Nephron progenitor cell (in vitro differentiated cells): Measurements from ENCODE around the gene NT5DC2.

Experiments used
- DNase-seq: peaks from one replicate; pipeline ENCODE4 v3.0.0; 2021
- H3K27ac Mint-ChIP-seq: 2 replicates; pipeline ENCODE4 v1.8.0; 2021; ENCODE audit warnings: mild to moderate bottlenecking, moderate library complexity, mixed read lengths
- H3K27me3 Mint-ChIP-seq: 2 replicates; pipeline ENCODE4 v1.8.0; 2021; ENCODE audit warnings: mild to moderate bottlenecking, low read depth, mixed read lengths; ENCODE audit not compliant: poor library complexity
- H3K36me3 Mint-ChIP-seq: 2 replicates; pipeline ENCODE4 v1.8.0; 2021; ENCODE audit warnings: low read depth, mixed read lengths
- H3K4me1 Mint-ChIP-seq: 2 replicates; pipeline ENCODE4 v1.8.0; 2021; ENCODE audit warnings: mixed read lengths
- H3K4me3 Mint-ChIP-seq: 2 replicates; pipeline ENCODE4 v1.8.0; 2021; ENCODE audit warnings: mild to moderate bottlenecking, moderate library complexity, mixed read lengths
- H3K9me3 Mint-ChIP-seq: 2 replicates; pipeline ENCODE4 v1.8.0; 2021; ENCODE audit warnings: mild to moderate bottlenecking, moderate library complexity, mixed read lengths
- TF ChIP-seq, protein P1 (sequence below): fragments of 200-600 bp; sonication (generic); IDR thresholded peaks from 2 replicates; pipeline ENCODE4 v1.5.0; 2021; ENCODE audit warnings: antibody characterized with exemption

The NT5DC2 gene

DNA sequence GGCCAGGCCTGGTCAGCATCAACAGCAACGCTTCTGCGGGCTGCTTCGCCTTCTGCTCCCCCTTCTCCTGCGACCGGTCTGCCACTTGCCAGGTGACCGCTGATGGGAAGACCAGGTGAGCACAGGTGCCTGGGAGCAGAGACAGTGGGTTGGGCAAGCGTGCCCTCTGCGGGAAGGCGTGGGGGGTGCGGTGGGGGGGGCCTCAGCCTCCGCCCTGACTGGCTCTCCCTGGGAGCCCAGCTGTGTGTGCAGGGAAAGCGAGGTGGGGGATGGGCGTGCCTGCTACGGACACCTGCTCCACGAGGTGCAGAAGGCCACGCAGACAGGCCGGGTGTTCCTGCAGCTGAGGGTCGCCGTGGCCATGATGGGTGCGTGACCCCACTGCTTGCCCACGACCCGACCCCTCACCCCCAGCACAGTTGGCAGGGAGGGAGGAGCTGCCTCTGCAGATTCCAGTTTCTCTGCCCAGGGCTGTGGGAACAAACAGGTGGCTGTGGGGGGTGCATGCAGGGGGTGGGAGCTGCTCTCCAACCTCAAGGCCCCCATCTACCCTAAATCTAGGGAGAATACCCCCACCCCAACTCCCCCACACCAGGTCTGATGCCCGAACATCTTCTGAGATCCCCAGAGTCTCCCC lies 29.8 kb downstream of the NT5DC2 start:
- Mint-ChIP-seq H3K4me1 (peaks cover 8% of the 10 kb centered on the region), H3K27ac (no peak overlapping the region), H3K36me3 (no peaks in the 10 kb centered on the region), H3K9me3 (no peaks in the 10 kb centered on the region), H3K27me3 (peaks cover 2% of the 10 kb centered on the region), H3K4me3 (no peak overlapping the region)
- TF ChIP-seq, protein P1, sequence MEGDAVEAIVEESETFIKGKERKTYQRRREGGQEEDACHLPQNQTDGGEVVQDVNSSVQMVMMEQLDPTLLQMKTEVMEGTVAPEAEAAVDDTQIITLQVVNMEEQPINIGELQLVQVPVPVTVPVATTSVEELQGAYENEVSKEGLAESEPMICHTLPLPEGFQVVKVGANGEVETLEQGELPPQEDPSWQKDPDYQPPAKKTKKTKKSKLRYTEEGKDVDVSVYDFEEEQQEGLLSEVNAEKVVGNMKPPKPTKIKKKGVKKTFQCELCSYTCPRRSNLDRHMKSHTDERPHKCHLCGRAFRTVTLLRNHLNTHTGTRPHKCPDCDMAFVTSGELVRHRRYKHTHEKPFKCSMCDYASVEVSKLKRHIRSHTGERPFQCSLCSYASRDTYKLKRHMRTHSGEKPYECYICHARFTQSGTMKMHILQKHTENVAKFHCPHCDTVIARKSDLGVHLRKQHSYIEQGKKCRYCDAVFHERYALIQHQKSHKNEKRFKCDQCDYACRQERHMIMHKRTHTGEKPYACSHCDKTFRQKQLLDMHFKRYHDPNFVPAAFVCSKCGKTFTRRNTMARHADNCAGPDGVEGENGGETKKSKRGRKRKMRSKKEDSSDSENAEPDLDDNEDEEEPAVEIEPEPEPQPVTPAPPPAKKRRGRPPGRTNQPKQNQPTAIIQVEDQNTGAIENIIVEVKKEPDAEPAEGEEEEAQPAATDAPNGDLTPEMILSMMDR: no peak
- DNase-seq: no peak

DNA sequence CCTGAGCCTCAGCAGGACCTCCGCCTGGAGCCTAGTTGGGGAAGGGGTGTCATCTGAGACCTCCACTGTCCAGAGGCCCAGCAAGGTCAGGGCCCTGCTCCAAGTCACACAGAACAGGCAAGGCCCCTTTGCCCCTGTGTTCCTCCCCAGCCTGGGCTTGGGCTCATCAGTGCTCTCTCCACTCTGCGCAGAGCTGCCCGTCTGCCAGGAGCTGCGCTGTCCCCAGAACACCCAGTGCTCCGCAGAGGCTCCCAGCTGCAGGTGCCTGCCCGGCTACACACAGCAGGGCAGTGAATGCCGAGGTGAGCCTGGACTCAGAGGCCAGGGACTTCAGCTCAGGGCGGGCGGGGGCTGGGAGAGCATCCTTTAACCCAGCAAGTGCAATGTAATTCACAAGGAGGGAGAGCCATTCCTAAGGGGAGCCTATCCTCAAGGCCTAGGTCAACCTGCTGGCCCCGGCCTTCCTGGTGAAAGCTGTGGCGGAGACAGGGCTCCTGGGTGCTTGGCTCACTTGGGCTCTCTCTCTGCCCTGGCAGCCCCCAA lies 30.8 kb downstream of the NT5DC2 start:
- H3K27me3 Mint-ChIP-seq: peaks cover 2% of the 10 kb centered on the region
- no peaks in the 10 kb centered on the region for H3K36me3 Mint-ChIP-seq
- H3K4me3 Mint-ChIP-seq: no peak overlapping the region
- TF ChIP-seq, protein P1: no peak
- H3K9me3 Mint-ChIP-seq: no peaks in the 10 kb centered on the region
- peaks cover 8% of the 10 kb centered on the region for H3K4me1 Mint-ChIP-seq
- DNase-seq: no peak
- no peak overlapping the region for H3K27ac Mint-ChIP-seq

DNA sequence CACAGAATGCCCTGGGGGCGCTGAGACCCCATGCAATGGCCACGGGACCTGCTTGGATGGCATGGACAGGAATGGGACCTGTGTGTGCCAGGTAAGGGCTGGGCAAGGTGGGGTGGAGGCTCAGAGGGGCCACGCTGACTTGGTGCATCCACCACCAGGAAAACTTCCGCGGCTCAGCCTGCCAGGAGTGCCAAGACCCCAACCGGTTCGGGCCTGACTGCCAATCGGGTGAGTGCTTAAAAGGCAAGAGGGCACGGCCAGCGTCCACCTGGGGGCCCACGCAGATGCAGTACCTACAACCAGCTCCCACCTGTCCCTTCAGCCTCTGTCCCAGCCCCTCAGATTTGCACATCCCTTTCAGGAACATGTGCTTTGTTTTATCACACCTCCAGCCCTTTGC lies 31.7 kb downstream of the NT5DC2 start:
- TF ChIP-seq, protein P1: no peak
- H3K27me3 Mint-ChIP-seq: peaks cover 2% of the 10 kb centered on the region
- no peak overlapping the region for H3K4me3 Mint-ChIP-seq
- H3K4me1 Mint-ChIP-seq: peaks cover 2% of the 10 kb centered on the region
- no peaks in the 10 kb centered on the region for H3K9me3 Mint-ChIP-seq
- no peak overlapping the region for H3K27ac Mint-ChIP-seq
- no peak for DNase-seq
- H3K36me3 Mint-ChIP-seq: no peaks in the 10 kb centered on the region

DNA sequence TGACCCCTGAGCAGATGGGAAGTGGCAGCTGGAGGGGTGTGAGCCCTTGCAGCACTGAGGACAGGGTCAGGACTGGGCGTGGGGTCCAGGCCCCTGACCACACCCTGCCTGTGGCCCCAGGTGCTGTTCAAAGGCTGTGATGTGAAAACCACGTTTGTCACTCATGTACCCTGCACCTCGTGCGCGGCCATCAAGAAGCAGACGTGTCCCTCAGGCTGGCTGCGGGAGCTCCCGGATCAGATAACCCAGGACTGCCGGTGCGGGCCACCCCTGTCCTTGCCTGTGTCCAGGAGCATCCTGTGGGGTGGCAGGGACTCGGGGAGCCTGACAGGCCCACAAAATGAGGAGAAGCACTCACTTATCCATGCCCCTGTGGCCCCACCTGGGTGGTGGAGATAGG lies 32.6 kb downstream of the NT5DC2 start:
- H3K4me1 Mint-ChIP-seq: no peaks in the 10 kb centered on the region
- H3K9me3 Mint-ChIP-seq: no peaks in the 10 kb centered on the region
- H3K36me3 Mint-ChIP-seq: no peaks in the 10 kb centered on the region
- no peak for DNase-seq
- peaks cover 2% of the 10 kb centered on the region for H3K27me3 Mint-ChIP-seq
- TF ChIP-seq, protein P1: no peak
- H3K4me3 Mint-ChIP-seq: no peak overlapping the region
- H3K27ac Mint-ChIP-seq: no peak overlapping the region

DNA sequence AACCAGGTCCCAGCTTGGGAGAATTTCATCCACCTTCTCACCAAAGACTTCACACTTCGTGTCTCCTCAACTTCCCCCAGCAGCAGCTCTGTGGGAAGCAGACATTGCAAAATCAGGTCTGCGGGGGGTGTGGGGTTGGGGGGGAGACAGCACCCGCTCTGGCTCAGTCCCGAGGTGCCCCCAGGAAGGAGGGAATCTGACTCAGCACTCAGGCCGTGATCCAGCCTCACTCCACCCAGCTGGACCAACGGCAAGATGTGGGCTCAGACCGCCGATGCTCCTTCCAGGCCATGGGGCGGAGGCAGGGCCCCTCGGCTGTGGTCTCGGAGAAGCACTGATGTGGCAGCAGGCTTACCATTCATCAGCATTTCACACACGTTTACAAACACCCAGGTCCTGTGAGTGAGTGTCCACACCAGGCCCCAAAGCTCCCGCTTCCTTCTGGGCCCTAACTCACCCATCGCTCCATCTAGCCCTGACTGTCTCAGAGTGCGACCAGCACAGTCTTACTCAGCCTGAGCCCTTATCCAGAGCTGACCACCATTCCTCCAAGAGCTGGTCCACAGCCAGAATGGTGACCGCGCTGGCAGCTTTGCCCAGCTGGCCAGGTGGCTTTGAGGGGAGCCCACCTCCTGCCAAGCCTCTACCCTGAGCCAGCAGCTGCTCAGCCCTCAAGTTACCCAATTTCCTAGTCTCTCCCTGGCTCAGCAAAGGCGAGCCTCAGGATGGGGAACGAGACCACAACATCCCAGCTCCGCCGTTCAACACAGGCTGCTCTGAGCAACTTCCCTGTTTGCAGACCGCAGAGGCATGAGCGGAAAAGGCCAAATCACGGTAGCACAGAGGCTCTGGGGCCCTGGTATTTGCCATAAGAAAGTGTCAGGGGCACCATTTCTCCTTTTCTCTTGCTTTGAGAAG lies 35.3 kb downstream of the NT5DC2 start:
- TF ChIP-seq, protein P1: no peak
- peaks cover 5% of the 10 kb centered on the region for H3K4me1 Mint-ChIP-seq
- H3K27me3 Mint-ChIP-seq: no peaks in the 10 kb centered on the region
- H3K9me3 Mint-ChIP-seq: no peaks in the 10 kb centered on the region
- DNase-seq: no peak
- H3K36me3 Mint-ChIP-seq: no peaks in the 10 kb centered on the region
- no peak overlapping the region for H3K27ac Mint-ChIP-seq
- no peak overlapping the region for H3K4me3 Mint-ChIP-seq
